HG03108 (cell line): Measurements from ENCODE around the gene TMEM45B.

Experiments
- ATAC-seq: cut with Tn5 transposase; IDR thresholded peaks from one replicate; pipeline ENCODE4 v1.9.1; 2021; ENCODE audit warnings: moderate library complexity; ENCODE audit not compliant: unreplicated experiment

Gene TMEM45B

DNA sequence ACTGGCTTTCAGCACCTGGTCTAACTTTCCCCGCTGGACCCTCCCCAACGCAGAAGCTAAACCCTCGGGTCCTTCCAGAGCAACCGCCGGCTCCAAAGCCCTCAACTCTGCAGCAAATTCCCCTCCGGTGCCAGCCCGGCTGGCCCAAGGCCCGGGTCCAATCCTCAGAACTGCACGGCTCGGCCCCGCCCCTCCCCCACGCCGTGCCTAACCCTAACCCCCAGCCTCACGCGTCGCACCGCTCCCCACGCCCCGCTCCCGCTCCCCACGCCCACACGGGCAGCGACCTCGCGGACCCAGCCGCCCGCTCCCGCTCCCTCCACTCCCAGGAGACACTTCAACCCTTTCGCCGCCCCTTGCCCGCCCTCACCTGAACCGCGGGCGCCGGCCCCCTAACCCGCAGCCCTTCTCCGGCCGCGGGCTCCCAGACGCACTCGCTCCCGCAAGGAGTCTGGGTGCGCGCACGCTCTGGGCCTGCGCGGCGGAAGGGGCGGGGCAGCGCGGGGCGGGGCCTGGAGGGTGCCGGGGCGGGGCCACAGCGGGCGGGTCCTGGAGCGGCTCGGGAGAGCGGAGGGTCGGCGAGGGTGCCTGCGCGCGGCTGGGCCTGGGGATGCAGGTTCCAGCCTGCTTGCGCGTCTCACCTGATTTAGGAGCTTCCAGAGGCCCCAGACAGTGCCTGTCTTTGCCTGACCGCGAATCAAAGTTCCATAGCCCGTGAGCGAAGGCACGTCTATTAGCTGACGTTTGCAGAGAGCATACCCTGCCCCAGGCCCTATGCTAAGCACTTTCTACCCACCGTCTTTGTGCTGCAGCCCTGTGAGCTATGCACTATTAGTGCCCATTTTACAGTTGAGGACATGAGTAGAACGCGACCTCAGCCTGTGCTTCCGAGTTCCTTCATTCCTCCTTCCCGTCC lies 79.7 kb downstream of the TMEM45B start, which contains the start of gene NFRKB:
Gene NFRKB, minus strand, starts transcription at position 453 of the 916 bp plus-strand sequence. CDS start 2,729 bp downstream, outside the sequence.
- ATAC-seq = peak; percentile 94

DNA sequence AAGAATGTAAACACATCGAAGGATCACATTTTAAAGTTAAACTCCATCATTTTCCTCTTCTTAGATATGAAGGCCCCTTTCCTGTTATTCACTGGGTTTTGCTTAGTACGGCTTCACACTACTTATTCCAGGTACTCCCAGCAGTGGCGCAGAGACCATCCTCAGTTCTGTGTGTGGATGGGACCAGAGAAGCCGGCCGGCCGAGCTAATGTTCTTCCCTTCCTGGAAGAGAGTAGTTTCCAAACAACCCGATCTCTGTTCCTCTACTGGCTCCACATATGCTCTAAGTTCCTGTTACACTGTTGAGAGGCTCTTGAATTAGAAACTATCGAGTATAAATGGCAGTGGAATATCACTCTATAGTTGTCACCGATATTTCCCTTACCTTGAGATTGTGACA lies 80.4 kb downstream of the TMEM45B start:
- no peak for ATAC-seq

DNA sequence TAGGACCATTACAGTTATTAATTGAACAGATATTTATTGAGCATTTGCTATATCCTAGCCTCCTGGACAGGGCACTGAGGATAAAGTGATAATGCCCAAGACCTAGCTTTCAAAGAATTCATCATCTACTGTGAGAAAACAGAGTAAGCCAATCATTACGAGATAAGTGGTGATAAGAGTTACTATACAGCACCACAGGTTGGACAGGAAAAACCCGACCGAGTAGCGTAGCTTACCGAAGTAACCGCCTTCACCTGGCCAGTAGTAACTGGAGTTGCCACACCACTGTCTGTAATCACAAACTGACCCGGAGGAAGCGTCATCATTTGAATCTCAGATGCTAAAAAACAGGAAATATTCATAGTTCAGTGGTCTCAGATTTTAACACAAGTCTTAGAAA lies 89.8 kb downstream of the TMEM45B start:
- ATAC-seq = no peak
